Mononuclear cell (primary cell): ENCODE data around the gene MARK2. TPM values are rescaled to one million over a fixed set of nuclear protein-coding genes. Genes with fewer than 3 reads are reported as not detected.

Experiments used
- H3K27me3 ChIP-seq: 2 replicates; pipeline ENCODE4 v1.6.0; 2011; ENCODE audit warnings: low read length, control low read depth; ENCODE audit not compliant: insufficient read depth
- H3K4me1 ChIP-seq: 2 replicates; pipeline ENCODE4 v1.5.1; 2011; ENCODE audit warnings: mild to moderate bottlenecking, low read length, control low read depth; ENCODE audit not compliant: insufficient read depth
- H3K4me3 ChIP-seq: 2 replicates; pipeline ENCODE4 v1.5.1; 2011; ENCODE audit warnings: mild to moderate bottlenecking, low read length, moderate library complexity
- H3K9me3 ChIP-seq: 2 replicates; pipeline ENCODE4 v1.5.1; 2011; ENCODE audit warnings: low read depth, mild to moderate bottlenecking, control low read depth, low read length
- total RNA-seq: library from RNA; depleted of rRNA; stranded (reverse); fragments of >200 nt; gene quantifications from one replicate; pipeline ENCODE4 v1.2.3, GENCODE V29; 2012

MARK2 gene
- total RNA-seq, 1 donor: 19.4 TPM

DNA sequence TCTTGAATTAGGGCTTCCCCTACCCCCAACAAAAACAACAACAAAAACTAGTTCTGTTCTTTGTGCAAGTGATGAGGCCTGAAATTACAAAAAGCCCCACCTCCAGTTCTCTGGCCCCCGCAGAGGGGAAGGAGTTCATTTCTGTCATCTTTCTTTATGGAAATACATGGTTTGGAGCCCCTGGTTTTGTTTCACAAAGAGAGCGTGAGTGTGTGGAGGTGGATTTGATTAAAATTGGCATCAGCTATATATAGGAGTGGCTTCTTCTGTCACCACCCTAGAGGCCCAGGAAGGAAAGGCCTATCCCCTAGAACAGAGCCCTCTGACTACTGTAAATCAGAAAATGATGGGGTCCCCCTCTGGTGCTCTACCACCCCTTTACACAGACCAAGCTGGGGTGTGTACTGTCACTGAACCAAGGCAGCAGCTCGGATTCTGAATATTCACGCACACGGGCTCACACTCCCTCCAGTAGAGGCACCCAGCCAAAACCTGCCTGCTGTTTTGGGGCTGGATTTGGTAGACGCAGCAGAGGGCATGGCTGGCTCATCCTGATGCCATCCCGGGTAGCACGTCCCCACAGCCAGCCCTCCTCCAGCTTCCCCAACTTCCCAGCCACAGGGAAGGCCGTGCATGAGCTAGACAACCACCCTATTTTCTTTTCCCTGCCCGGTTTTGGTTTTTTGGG, 58.7 kb downstream of the MARK2 start:
- no peaks in the 10 kb centered on the region for H3K9me3 ChIP-seq
- H3K4me3 ChIP-seq: no peak overlapping the region
- H3K27me3 ChIP-seq: no peaks in the 10 kb centered on the region
- H3K4me1 ChIP-seq: peaks cover 7% of the 10 kb centered on the region

GRCh38 chr11:63901660-63902059, 62.8 kb downstream of the MARK2 start:
- H3K27me3 ChIP-seq: no peaks in the 10 kb centered on the region
- no peaks in the 10 kb centered on the region for H3K9me3 ChIP-seq
- no peak overlapping the region for H3K4me3 ChIP-seq
- no peaks in the 10 kb centered on the region for H3K4me1 ChIP-seq

DNA sequence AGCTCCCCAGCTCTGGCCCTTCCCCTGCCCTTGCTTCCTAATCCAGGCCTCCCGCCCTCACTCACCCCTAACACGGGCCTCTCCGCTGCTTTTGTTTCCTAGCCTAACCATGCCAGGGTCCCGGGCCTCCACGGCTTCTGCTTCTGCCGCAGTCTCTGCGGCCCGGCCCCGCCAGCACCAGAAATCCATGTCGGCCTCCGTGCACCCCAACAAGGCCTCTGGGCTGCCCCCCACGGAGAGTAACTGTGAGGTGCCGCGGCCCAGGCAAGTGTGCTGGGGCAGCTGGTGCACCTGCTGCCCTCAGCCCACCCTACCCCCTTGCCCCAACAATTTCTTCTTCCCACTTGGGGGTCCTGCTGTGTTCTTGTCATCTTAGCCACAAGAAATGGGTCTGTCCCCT, 65.0 kb downstream of the MARK2 start:
- no peak overlapping the region for H3K4me3 ChIP-seq
- H3K9me3 ChIP-seq: no peaks in the 10 kb centered on the region
- H3K27me3 ChIP-seq: no peaks in the 10 kb centered on the region
- H3K4me1 ChIP-seq: no peaks in the 10 kb centered on the region

GRCh38 chr11:63904743-63905142, 65.8 kb downstream of the MARK2 start:
- H3K9me3 ChIP-seq: no peaks in the 10 kb centered on the region

DNA sequence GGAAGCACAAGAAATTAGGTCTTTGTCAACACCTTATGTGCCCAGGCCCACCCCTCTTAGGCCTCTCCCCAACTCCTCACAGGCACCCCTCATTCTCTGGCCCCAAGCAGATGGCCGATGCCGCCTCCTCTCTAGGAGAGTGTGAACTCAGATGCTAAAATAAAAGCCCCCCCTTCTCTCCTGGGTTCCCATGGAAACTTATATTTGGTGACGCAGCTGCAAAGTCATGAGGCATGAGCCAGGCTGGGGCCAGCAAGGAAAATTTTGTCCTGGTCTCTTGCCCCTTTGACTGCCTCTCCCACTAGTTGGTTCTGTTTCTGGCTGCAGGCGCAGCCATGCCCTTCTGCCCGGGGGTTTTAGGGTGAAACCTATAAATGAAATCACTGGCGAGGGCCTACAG, 66.3 kb downstream of the MARK2 start:
- Histone ChIP-seq H3K4me1 (no peaks in the 10 kb centered on the region), H3K9me3 (no peaks in the 10 kb centered on the region), H3K4me3 (no peak overlapping the region), H3K27me3 (no peaks in the 10 kb centered on the region)

More at GRCh38 chr11:63904743-63905142, 65.8 kb downstream of the MARK2 start:
- H3K27me3 ChIP-seq: no peaks in the 10 kb centered on the region
- no peaks in the 10 kb centered on the region for H3K4me1 ChIP-seq
- no peak overlapping the region for H3K4me3 ChIP-seq

DNA sequence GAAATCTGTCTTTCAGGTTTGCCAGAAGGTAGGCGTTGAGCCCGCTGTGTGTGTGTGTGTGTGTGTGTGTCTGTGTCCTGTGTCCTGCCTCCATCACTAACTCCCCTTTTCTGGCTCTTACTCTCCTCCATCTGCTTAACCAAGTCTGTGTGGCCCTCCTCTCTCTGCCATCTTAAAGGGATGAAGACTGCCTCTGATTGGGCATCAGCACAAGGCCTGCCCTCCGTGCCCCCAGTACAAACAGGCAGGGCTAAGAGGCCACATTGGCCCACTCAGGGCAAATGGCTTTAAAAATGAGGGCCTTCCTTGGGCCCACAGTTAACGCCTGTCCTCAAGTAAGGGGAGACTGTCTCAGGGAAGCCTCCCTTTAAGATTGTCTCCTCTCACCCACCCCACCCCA, 67.2 kb downstream of the MARK2 start:
- H3K9me3 ChIP-seq: no peaks in the 10 kb centered on the region
- H3K27me3 ChIP-seq: no peaks in the 10 kb centered on the region
- H3K4me1 ChIP-seq: no peaks in the 10 kb centered on the region
- H3K4me3 ChIP-seq: no peak overlapping the region

DNA sequence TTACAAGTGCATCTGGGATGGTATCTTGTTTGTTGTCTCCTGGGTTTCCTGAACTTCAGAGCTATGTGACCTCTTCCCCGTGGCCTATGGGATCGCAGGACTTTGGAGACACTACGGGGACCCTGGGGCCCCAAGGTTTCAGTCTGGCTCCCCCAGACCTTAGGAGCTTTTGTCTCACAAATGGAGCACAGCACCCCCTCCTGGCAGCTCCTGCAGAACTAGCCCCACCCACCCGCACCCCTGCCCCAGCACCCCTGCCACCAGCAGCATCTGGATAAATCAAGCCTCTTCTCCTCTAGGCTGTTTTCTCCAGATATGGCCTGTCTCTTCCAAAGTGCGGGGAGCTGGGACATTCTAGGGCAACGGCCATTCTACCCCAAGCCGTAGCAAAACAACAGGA, 67.7 kb downstream of the MARK2 start:
- no peaks in the 10 kb centered on the region for H3K4me1 ChIP-seq
- H3K9me3 ChIP-seq: no peaks in the 10 kb centered on the region
- H3K4me3 ChIP-seq: no peak overlapping the region
- H3K27me3 ChIP-seq: no peaks in the 10 kb centered on the region

- H3K27me3 ChIP-seq: no peaks in the 10 kb centered on the region
- no peaks in the 10 kb centered on the region for H3K4me1 ChIP-seq
- H3K4me3 ChIP-seq: no peak overlapping the region
- no peaks in the 10 kb centered on the region for H3K9me3 ChIP-seq
These were observed 68.2 kb downstream of the MARK2 start for GRCh38 chr11:63907063-63907462.

DNA sequence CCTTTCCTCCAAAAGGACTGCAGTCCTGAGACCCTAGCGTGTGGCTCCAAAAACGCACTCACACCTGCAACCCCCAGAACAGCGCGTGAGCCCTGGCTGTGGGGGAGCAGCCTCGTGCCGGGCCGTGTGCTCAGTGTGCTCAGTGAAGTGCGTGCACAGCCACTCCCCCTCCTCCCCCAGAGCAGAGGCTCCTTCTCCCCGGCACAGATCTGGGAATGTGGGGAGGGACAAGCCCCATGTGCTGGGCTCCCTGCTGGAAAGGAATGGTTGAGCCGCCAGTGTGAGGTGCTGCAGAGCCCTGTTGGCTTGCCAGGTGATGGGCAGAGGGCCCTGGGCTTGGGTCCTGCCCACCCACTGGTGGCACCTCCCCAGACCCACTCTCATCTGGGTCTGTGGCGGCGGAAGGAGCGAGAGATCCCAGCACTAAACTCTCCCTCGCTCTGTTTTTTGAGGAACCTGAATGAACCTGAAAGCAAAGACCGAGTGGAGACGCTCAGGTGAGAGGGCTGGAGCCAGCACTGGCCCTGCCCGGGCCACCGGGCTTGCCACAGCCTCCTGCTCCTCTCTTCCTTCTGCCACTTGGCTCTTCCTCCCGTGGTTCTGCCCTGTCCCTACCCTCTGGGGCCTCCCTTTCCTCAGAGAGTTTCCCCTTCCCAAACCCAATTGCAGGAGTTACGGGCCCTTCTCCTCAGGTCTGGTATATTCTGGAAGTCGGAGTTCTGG, 69.1 kb downstream of the MARK2 start:
- H3K4me1 ChIP-seq: no peaks in the 10 kb centered on the region
- H3K9me3 ChIP-seq: no peaks in the 10 kb centered on the region
- no peak overlapping the region for H3K4me3 ChIP-seq
- no peaks in the 10 kb centered on the region for H3K27me3 ChIP-seq

GRCh38 chr11:63908631-63909401, 69.9 kb downstream of the MARK2 start:
- H3K4me1 ChIP-seq: no peaks in the 10 kb centered on the region
- no peaks in the 10 kb centered on the region for H3K27me3 ChIP-seq
- H3K9me3 ChIP-seq: no peaks in the 10 kb centered on the region
- no peak overlapping the region for H3K4me3 ChIP-seq

DNA sequence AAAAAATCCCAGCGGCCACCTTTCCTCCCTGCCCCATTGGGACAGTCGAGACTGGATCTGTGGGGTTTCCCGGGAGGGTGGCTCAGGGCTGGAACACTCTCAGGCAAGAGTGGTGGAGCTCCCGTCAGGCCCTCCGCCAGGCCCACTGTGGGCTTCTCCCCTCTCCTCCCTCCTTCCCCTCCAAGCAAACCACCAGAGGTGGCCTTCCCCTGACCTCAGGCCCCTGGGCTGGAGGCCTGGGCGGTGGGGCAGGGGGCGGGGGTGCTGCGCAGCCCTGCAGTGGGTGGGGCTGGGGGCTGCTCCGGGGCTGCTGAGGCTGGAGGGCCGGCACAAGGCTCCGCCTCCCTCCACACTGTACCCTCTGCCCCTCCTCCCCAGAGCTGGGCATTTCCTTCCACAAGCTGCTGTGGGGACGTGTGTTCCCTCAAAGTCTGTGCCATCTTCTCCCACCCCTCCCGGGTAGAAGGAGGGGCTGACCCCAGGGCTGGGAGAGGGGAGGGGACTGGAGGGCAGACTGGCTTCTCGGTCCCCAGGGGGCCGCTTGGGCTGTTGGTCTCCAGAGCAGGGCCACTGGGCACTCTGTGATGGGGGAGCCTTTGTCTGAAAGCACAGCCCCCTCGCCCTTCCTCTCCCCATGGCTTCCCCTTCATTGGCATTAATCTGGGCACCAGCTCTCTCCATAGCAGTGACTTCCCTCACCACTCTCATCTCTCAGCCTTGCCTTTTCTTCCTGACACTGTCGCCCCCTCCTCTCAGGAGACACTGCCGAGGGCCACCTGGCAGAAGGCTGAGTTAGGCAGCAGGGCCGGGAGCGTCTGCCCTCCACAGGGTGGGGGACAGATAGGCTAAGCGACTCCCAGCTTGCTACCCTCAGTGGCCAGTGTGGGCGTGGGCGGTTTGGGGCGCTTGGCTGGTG, 70.9 kb downstream of the MARK2 start:
- Histone ChIP-seq H3K4me3 (no peak overlapping the region), H3K4me1 (no peaks in the 10 kb centered on the region), H3K27me3 (no peaks in the 10 kb centered on the region), H3K9me3 (no peaks in the 10 kb centered on the region)

GRCh38 chr11:63910675-63911074, 71.8 kb downstream of the MARK2 start:
- Histone ChIP-seq H3K4me1 (peaks cover under 1% of the 10 kb centered on the region), H3K9me3 (no peaks in the 10 kb centered on the region), H3K27me3 (peaks cover under 1% of the 10 kb centered on the region), H3K4me3 (no peak overlapping the region)

DNA sequence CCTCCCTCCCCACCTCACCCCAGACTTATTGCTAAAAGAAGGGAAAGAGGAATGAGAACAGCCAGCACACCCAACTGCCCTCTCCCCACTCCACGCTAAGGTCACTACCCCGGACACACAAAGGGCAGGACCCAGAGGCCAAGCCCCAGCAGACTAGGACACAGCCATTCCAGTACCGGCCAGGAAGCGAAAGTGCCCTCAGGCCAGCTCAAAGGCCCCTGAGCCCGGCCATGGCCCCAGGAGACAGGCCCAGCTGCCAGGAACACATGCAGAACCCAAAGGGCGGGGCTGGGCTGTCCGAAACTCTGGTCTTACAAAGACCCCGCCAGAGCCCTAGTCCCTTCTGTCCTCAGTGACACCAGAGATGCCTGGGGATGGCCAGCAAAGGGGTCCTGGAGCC, 72.5 kb downstream of the MARK2 start:
- Histone ChIP-seq H3K27me3 (peaks cover 8% of the 10 kb centered on the region), H3K4me1 (peaks cover 8% of the 10 kb centered on the region), H3K4me3 (no peak overlapping the region), H3K9me3 (no peaks in the 10 kb centered on the region)

DNA sequence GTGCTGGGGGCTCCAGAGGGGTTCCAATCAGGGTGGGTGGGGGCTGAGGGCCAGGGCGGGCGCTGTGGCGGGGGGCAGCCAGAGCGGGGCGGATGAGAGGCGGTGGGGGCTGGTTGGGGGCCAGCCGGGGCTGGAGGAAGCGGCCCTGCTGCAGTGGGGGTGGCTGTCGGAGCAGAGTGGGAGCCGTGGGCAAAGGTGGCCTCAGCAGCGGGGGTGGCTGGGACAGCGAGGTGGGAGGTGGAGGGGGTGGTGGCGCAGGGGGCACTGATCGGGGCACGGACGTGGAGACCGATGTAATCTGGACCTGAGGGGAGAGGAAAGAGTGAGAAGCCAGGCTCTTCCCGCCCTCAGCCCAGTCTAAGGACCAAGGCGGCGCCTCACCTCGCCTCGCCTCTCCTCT, 73.0 kb downstream of the MARK2 start:
- H3K4me3 ChIP-seq: no peak overlapping the region
- H3K9me3 ChIP-seq: no peaks in the 10 kb centered on the region
- H3K4me1 ChIP-seq: peaks cover 11% of the 10 kb centered on the region
- H3K27me3 ChIP-seq: peaks cover 8% of the 10 kb centered on the region
